Measurements from ENCODE around the gene NLRP14. TPM values are rescaled to one million over a fixed set of nuclear protein-coding genes. Genes with fewer than 3 reads are reported as not detected.
A peak's percentile ranks its signal among the peaks of the same experiment; 100 is the strongest.

NLRP14 gene, protein sequence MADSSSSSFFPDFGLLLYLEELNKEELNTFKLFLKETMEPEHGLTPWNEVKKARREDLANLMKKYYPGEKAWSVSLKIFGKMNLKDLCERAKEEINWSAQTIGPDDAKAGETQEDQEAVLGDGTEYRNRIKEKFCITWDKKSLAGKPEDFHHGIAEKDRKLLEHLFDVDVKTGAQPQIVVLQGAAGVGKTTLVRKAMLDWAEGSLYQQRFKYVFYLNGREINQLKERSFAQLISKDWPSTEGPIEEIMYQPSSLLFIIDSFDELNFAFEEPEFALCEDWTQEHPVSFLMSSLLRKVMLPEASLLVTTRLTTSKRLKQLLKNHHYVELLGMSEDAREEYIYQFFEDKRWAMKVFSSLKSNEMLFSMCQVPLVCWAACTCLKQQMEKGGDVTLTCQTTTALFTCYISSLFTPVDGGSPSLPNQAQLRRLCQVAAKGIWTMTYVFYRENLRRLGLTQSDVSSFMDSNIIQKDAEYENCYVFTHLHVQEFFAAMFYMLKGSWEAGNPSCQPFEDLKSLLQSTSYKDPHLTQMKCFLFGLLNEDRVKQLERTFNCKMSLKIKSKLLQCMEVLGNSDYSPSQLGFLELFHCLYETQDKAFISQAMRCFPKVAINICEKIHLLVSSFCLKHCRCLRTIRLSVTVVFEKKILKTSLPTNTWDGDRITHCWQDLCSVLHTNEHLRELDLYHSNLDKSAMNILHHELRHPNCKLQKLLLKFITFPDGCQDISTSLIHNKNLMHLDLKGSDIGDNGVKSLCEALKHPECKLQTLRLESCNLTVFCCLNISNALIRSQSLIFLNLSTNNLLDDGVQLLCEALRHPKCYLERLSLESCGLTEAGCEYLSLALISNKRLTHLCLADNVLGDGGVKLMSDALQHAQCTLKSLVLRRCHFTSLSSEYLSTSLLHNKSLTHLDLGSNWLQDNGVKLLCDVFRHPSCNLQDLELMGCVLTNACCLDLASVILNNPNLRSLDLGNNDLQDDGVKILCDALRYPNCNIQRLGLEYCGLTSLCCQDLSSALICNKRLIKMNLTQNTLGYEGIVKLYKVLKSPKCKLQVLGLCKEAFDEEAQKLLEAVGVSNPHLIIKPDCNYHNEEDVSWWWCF
- 0.05 and 0.10 TPM in 2 replicates for total RNA-seq

DNA sequence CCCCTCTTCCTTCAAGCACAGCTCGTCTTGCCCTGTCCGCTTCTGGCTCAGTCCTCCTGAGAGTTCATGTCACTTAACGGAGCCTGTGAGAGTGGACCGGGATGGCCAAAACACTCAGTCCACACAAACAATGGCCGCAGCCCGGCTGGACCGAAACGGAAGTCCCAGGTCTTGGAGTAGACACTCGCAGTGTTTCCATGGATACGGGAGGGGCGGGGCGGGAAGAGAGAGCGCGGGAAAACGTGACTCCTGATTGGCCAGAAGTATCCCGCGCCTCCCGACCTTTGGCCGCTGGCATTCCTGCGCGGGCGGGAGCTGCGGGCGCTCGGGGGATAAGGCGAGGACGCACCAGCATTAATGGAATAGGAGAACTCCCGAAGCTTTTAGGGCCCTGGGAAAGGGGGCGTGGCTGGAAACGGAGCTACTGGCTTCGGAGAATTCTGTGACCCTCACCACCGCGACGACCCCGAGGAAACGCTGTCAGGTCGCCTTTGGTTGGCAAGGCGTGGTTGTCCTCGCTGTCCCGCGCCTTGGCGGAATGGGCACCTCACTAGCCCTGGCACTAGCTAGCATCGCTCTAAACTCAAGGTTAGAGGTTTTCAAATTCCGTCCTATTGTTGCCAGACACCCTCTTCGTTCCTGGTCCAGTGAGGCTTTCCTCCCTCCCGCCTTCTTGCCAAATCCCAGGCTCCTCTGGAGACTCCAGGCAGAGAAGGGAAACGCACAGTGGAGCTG, at the start of gene NLRP14, which contains the start of gene ZNF214:
Gene NLRP14, plus strand, starts transcription at position 297 of the 735 bp plus-strand sequence. CDS start 18,108 bp downstream, outside the sequence.
Gene ZNF214, minus strand, starts transcription at position 164 of the 735 bp plus-strand sequence. CDS start 17,511 bp downstream, outside the sequence.
- Mint-ChIP-seq H3K27me3 (ENCODE audit: insufficient read depth) (peaks cover 25% of the 10 kb centered on the region), H3K27ac (no peak within 1 kb of the TSS), H3K36me3 (ENCODE audit: low read depth) (no peaks in the 10 kb centered on the region), H3K4me1 (ENCODE audit: low read depth) (no peaks in the 10 kb centered on the region), H3K4me3 (peak within 1 kb of the TSS; percentile 31), H3K9me3 (no peaks in the 10 kb centered on the region)
- no peak for DNase-seq (ENCODE audit: low spot score)
- intact Hi-C loops (cut with micrococcal nuclease): no loop called here

DNA sequence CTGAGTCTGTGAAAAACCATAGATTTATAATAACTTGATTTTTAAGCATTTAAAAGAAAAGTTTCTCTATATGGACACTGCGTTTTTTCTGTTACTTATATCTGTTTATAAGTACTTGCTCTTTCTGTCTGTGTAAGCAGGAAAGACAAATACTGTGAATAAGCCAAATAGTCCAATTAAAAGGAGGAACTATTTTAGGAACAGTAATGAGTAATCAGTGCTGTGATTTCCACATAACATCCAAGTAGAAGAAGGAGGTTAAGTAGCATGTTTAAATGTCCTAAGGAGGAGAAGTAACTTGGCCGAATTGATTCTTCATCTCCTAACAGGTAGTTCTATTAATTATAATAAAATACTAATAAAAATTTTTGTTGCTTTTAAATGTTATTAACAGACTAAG, 40.9 kb upstream of the NLRP14 start:
- Mint-ChIP-seq H3K4me3 (no peak overlapping the region), H3K27me3 (ENCODE audit: insufficient read depth) (peaks cover 2% of the 10 kb centered on the region), H3K9me3 (no peaks in the 10 kb centered on the region), H3K27ac (no peak overlapping the region), H3K4me1 (ENCODE audit: low read depth) (no peaks in the 10 kb centered on the region), H3K36me3 (ENCODE audit: low read depth) (no peaks in the 10 kb centered on the region)
- no peak for DNase-seq (ENCODE audit: low spot score)
- intact Hi-C loops (cut with micrococcal nuclease): no loop called here

DNA sequence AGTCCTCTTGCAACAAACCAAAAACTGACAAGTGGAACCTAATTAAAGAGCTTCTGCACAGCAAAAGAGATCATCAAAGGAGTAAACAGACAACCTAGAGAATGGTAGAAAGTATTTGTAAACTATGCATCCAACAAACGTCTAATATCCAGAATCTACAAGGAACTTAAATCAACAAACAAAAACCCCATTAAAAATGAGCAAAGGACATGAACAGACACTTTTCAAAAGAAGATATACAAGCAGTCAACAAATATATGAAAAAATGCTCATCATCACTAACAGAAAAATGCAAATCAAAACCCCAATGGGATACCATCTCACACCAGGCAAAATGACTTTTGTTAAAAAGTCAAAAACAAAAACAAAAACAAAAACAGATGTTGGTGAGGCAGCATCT, 33.8 kb upstream of the NLRP14 start:
- peaks cover 4% of the 10 kb centered on the region for H3K27me3 Mint-ChIP-seq (ENCODE audit: insufficient read depth)
- H3K4me3 Mint-ChIP-seq: no peak overlapping the region
- H3K36me3 Mint-ChIP-seq (ENCODE audit: low read depth): no peaks in the 10 kb centered on the region
- intact Hi-C loops (cut with micrococcal nuclease): no loop called here
- no peak for DNase-seq (ENCODE audit: low spot score)
- H3K9me3 Mint-ChIP-seq: no peaks in the 10 kb centered on the region
- no peaks in the 10 kb centered on the region for H3K4me1 Mint-ChIP-seq (ENCODE audit: low read depth)
- H3K27ac Mint-ChIP-seq: no peak overlapping the region

DNA sequence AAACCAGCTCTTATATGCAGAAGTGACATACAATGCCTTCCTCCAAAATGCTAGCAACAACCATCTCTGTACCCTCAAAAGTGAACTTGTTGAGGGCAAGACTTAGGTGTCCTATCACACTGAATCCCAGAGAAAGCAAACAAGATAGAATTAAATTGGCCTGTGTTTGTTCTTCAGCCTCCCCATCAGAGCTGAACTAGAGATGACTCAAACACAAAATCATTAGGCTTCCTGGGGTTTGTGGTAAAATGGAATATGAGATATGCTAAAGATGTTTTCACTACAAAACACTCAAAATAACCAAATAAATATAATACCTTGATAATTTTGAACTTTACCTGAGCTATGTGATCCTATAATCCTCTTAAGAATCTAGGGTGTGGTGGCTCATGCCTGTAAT, 31.8 kb upstream of the NLRP14 start:
- Mint-ChIP-seq H3K9me3 (no peaks in the 10 kb centered on the region), H3K27ac (no peak overlapping the region), H3K27me3 (ENCODE audit: insufficient read depth) (peaks cover 4% of the 10 kb centered on the region), H3K36me3 (ENCODE audit: low read depth) (no peaks in the 10 kb centered on the region), H3K4me3 (no peak overlapping the region), H3K4me1 (ENCODE audit: low read depth) (no peaks in the 10 kb centered on the region)
- DNase-seq (ENCODE audit: low spot score): no peak
- intact Hi-C loops (cut with micrococcal nuclease): no loop called here

DNA sequence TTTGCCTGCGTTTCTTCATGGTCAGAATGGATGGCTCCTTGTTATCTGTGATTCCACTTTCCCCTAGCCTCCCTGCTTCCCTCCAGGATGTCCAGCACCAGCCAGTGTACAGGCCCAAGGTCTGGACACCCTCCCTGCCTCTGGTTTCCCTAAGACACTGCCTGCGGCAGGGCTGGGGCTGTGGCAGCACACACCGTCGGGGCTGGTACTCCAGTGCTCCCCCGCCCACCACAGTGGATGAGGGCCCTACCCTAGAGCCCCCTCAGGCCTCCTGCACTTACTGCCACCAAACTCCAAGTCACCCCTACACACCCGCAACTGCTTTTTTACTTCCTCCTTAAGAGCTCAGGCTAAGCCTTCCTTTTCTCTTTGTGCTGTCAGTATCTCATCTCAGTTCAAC, 29.1 kb upstream of the NLRP14 start:
- H3K27ac Mint-ChIP-seq: no peak overlapping the region
- no peaks in the 10 kb centered on the region for H3K4me1 Mint-ChIP-seq (ENCODE audit: low read depth)
- H3K9me3 Mint-ChIP-seq: no peaks in the 10 kb centered on the region
- no peak for DNase-seq (ENCODE audit: low spot score)
- no peaks in the 10 kb centered on the region for H3K36me3 Mint-ChIP-seq (ENCODE audit: low read depth)
- no peak overlapping the region for H3K4me3 Mint-ChIP-seq
- H3K27me3 Mint-ChIP-seq (ENCODE audit: insufficient read depth): no peaks in the 10 kb centered on the region
- intact Hi-C loops (cut with micrococcal nuclease): no loop called here

DNA sequence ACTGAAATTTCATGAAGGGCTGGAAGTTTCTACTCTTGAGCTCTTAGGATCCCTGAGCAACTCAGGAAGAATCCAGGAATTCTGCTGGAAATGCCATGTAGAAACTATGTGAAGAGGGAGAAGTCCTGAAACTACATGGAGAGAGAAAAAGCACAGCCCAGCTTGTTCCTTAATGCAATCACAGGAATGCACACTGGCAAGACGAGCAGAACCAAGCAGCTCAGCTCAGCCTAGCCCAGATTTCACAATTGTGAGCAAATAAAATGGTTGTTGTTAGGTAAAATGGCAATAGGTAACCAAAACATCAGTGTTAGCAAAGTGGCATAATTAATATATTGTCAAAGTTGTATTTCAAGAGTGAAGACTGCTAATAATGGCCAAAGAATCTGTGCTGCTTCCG, 28.3 kb upstream of the NLRP14 start:
- DNase-seq (ENCODE audit: low spot score): no peak
- no peaks in the 10 kb centered on the region for H3K27me3 Mint-ChIP-seq (ENCODE audit: insufficient read depth)
- H3K9me3 Mint-ChIP-seq: no peaks in the 10 kb centered on the region
- intact Hi-C loops (cut with micrococcal nuclease): no loop called here
- no peaks in the 10 kb centered on the region for H3K4me1 Mint-ChIP-seq (ENCODE audit: low read depth)
- no peak overlapping the region for H3K4me3 Mint-ChIP-seq
- no peaks in the 10 kb centered on the region for H3K36me3 Mint-ChIP-seq (ENCODE audit: low read depth)
- no peak overlapping the region for H3K27ac Mint-ChIP-seq

DNA sequence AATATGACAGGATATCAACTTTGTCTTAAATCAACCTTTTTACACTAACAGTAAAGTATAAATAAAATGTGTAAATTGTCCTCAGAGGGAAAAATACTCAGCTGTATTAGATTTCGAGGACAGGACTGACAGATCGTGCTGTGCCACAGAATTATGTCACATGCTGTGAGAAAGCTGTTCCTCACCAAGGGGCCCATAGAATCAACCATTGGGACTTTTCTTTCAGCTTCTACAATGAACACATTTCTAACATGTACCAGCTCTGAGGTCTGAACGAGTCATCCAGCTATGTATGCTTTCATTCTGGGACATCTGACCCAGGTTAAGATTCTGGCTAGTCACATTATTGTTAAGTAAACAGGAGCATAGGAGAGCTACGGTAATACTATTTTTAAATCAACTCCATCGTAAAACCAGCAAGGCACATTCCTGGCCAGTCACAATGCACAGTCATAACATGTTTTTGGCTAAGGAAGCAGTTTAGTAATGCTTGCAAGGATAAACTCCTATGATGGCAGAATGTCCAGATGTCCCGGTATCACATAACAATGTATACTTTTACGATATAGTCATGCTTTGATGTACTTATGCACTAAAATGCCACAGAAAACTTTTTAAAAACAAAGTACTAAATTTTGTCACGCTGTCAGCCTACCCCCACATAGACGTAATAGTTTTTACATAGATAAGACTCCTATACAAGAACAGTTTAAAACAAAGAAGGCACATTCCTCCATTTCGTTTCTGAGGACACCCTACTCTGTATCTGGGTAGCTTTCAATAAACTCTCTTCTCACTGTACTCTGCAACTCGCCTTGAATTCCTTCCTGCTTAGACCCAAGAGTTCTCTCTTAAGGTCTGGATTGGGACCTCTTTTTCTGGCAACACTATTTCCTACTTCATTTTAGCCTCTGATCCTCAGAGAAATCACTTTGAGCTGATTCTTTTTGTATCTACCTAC, 27.5 kb upstream of the NLRP14 start:
- H3K27ac Mint-ChIP-seq: no peak overlapping the region
- no peak overlapping the region for H3K4me3 Mint-ChIP-seq
- no peaks in the 10 kb centered on the region for H3K4me1 Mint-ChIP-seq (ENCODE audit: low read depth)
- H3K9me3 Mint-ChIP-seq: no peaks in the 10 kb centered on the region
- no peak for DNase-seq (ENCODE audit: low spot score)
- no peaks in the 10 kb centered on the region for H3K36me3 Mint-ChIP-seq (ENCODE audit: low read depth)
- intact Hi-C loops (cut with micrococcal nuclease): no loop called here
- no peaks in the 10 kb centered on the region for H3K27me3 Mint-ChIP-seq (ENCODE audit: insufficient read depth)

DNA sequence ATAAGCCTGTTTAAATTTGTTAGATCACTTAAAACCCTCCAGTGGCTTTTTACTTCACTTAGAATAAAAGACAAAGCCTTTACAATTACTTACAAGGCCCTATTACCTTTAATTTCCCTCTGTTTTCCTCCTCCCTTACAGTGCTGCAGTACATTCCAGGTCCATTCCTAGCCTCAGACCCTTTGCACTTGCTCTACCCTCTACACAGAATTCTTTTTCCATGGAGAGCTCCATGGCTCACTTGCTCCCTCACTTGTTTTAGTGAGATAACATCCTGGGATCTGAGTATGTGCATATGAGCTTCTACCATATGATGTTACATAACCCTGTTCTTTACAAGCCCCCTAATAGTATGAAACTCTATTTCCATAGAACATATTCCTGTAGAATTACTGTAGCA, 24.6 kb upstream of the NLRP14 start:
- H3K4me3 Mint-ChIP-seq: no peak overlapping the region
- no peak for DNase-seq (ENCODE audit: low spot score)
- no peaks in the 10 kb centered on the region for H3K27me3 Mint-ChIP-seq (ENCODE audit: insufficient read depth)
- intact Hi-C loops (cut with micrococcal nuclease): no loop called here
- no peaks in the 10 kb centered on the region for H3K4me1 Mint-ChIP-seq (ENCODE audit: low read depth)
- no peak overlapping the region for H3K27ac Mint-ChIP-seq
- no peaks in the 10 kb centered on the region for H3K36me3 Mint-ChIP-seq (ENCODE audit: low read depth)
- no peaks in the 10 kb centered on the region for H3K9me3 Mint-ChIP-seq

DNA sequence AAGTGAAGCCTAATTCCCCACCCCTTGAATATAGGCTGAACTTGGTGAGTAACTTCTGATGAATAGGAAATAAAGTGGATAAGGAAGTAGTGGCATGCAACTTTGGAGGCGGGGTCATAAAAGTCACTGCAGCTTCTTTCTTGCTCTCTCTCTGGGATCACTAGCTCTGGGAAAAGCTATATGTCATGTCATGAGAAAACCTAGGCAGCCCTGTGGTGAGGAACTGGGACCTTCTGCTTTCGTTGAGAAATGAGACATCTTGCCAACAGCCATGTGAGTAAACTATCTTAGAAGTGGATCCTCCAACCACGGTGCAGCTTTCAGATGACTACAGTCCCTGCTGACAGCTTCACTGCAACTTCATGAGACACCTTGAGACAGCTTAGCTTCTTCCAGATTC, 15.8 kb upstream of the NLRP14 start:
- no peak for DNase-seq (ENCODE audit: low spot score)
- Mint-ChIP-seq H3K4me1 (ENCODE audit: low read depth) (no peaks in the 10 kb centered on the region), H3K4me3 (no peak overlapping the region), H3K27ac (no peak overlapping the region), H3K9me3 (no peaks in the 10 kb centered on the region), H3K36me3 (ENCODE audit: low read depth) (no peaks in the 10 kb centered on the region), H3K27me3 (ENCODE audit: insufficient read depth) (peaks cover 3% of the 10 kb centered on the region)
- intact Hi-C loops (cut with micrococcal nuclease): no loop called here

DNA sequence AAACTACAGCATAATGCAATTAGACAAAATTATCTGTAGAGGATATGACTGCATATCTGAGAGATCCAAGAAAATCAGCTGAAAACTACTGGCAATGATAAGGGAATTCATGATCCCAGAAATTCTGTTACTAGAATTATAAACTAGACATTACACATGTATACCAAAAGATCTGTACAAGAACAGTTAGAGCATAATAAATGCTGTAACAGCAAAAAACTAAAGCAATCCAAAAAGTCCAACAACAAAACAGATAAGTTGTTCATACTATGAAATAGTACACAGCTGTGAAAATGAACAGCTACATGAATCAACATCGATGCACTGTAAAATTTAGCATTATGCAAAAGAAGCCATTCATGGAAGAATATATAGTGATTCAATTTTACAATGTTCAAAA, 6.2 kb upstream of the NLRP14 start:
- no peak for DNase-seq (ENCODE audit: low spot score)
- Mint-ChIP-seq H3K27me3 (ENCODE audit: insufficient read depth) (peaks cover 17% of the 10 kb centered on the region), H3K4me3 (no peak overlapping the region), H3K4me1 (ENCODE audit: low read depth) (no peaks in the 10 kb centered on the region), H3K36me3 (ENCODE audit: low read depth) (no peaks in the 10 kb centered on the region), H3K9me3 (no peaks in the 10 kb centered on the region), H3K27ac (no peak overlapping the region)
- intact Hi-C loops (cut with micrococcal nuclease): no loop called here

DNA sequence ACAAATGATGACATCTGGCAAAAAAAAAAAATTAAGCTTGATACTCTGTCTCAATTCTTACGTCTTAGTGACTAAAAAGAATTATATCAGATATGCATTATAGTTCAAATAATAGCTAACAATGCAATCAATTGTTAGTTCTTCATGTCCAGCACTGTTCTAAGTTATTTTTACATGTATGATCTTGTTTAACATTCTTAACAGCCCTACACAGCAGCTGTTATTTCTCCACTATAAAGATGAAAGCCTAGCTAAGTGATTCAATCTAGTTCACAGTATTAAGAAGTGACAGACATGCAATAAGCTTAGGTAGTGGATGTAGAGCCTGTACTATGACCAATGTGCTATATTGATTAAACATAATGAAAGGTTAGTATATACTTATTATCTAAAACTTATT, 4.3 kb upstream of the NLRP14 start:
- intact Hi-C loops (cut with micrococcal nuclease): no loop called here
- no peak overlapping the region for H3K4me3 Mint-ChIP-seq
- H3K4me1 Mint-ChIP-seq (ENCODE audit: low read depth): no peaks in the 10 kb centered on the region
- peaks cover 28% of the 10 kb centered on the region for H3K27me3 Mint-ChIP-seq (ENCODE audit: insufficient read depth)
- H3K27ac Mint-ChIP-seq: no peak overlapping the region
- H3K9me3 Mint-ChIP-seq: no peaks in the 10 kb centered on the region
- DNase-seq (ENCODE audit: low spot score): no peak
- H3K36me3 Mint-ChIP-seq (ENCODE audit: low read depth): no peaks in the 10 kb centered on the region

Measured in activated T-helper 1 cell treated with anti-CD3 and anti-CD28 coated beads, Interleukin-12 subunit alpha, Interleukin-12 subunit beta, Interleukin-2, Interleukin-4 antibody, amounts not matched to agents 30 ng/mL and 10 ng/mL and 1 ng/mL, durations not matched to agents 14 hours and 24 hours and 36 hours (primary cell).